GM12891 (cell line): Measurements from ENCODE around the gene DCTN5.

Experiments
- PAX5 ChIP-seq: IDR thresholded peaks from 2 replicates; pipeline ENCODE4 v1.6.1; 2011; ENCODE audit warnings: low read length, moderate library complexity, mild to moderate bottlenecking; ENCODE audit not compliant: insufficient read depth, severe bottlenecking
- POLR2A ChIP-seq: IDR thresholded peaks from 2 replicates; pipeline ENCODE4 v1.6.1; 2011; ENCODE audit warnings: low read depth, low read length, control low read depth
- POLR2AphosphoS5 ChIP-seq: IDR thresholded peaks from 2 replicates; pipeline ENCODE4 v1.6.1; 2011; ENCODE audit warnings: low read depth, low read length, control low read depth
- POU2F2 ChIP-seq: IDR thresholded peaks from 2 replicates; pipeline ENCODE4 v1.6.1; 2011; ENCODE audit warnings: low read depth, mild to moderate bottlenecking, control low read depth, low read length, moderate library complexity
- SPI1 ChIP-seq: IDR thresholded peaks from 2 replicates; pipeline ENCODE4 v1.6.1; 2011; ENCODE audit warnings: low read depth, low read length, control low read depth
- TAF1 ChIP-seq: IDR thresholded peaks from 2 replicates; pipeline ENCODE4 v1.6.1; 2011; ENCODE audit warnings: low read depth, low read length, control low read depth

DNA sequence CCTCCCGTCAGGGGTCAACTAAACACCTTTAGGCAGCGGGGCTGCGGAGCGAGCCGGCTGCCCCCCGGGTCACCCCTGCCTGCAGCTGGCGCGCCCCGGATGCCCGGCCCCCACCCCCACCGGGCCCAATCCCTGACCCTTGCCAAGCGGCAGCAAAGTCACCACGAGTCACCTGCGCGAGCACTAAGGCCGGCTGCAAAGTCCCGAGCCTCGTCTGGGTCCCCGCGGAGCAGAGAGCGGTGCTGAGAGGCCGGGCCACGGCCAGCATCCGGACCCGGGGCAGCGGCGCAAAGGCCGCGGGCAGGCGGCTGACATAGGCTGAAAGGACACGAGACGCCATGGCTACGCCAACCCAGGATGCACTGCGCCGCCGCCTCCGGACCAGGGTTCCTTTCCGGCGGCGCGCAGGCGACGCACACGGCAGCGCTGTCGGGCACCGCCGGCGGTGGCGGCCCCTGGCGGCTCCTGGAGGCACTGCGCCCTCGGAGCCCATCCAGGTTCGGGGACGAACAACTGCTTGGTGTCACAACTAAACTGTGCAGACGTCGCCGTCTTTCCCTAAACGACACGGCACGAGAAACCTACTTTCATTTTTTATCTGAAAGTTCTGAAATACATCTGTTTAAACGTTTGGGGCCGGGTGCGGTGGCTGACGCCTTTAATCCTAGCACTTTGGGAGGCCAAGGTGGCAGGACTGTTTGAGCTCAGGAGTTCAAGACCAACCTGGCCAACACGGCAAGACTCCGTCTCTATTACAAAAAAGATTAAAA is 45.1 kb upstream of the DCTN5 start, which contains the start of gene NDUFAB1:
- TF ChIP-seq SPI1 (no peak), POLR2A (peak; percentile 77), TAF1 (peak; percentile 86), POLR2AphosphoS5 (peak; percentile 76), PAX5 (peak; percentile 42), POU2F2 (peak; percentile 66; the same call in 1 of the 2 replicates)
